Suprapubic skin (tissue), 4 donors: ENCODE data around the gene SENP2.

Experiments used
- POLR2A ChIP-seq, 2 donors: fragments of 450-650 bp; IDR thresholded peaks; one replicate each; pipeline ENCODE4 v1.6.1; 2017; ENCODE audit warnings: antibody characterized with exemption in 2 of 2, mild to moderate bottlenecking in 2 of 2, moderate library complexity in 2 of 2
- POLR2AphosphoS5 ChIP-seq, 3 donors: sonication (generic); formaldehyde crosslinking; IDR thresholded peaks; one replicate each; pipeline ENCODE4 v1.6.1; 2017; ENCODE audit warnings: antibody characterized with exemption in 3 of 3
- TF ChIP-seq, protein P1 (sequence below), 2 donors: fragments of 200-600 bp in 1 of 2; fragments of 450-650 bp in 1 of 2; sonication (generic) in 1 of 2; IDR thresholded peaks; one replicate each; pipeline ENCODE4 v1.5.1; 2016 to 2019; ENCODE audit warnings: antibody characterized with exemption in 2 of 2, mild to moderate bottlenecking in 1 of 2, moderate library complexity in 1 of 2

- TF ChIP-seq POLR2AphosphoS5 (IDR thresholded peaks at IDR 0.05) (no peak), POLR2A (IDR thresholded peaks at IDR 0.05) (no peak)
- TF ChIP-seq, protein P1, sequence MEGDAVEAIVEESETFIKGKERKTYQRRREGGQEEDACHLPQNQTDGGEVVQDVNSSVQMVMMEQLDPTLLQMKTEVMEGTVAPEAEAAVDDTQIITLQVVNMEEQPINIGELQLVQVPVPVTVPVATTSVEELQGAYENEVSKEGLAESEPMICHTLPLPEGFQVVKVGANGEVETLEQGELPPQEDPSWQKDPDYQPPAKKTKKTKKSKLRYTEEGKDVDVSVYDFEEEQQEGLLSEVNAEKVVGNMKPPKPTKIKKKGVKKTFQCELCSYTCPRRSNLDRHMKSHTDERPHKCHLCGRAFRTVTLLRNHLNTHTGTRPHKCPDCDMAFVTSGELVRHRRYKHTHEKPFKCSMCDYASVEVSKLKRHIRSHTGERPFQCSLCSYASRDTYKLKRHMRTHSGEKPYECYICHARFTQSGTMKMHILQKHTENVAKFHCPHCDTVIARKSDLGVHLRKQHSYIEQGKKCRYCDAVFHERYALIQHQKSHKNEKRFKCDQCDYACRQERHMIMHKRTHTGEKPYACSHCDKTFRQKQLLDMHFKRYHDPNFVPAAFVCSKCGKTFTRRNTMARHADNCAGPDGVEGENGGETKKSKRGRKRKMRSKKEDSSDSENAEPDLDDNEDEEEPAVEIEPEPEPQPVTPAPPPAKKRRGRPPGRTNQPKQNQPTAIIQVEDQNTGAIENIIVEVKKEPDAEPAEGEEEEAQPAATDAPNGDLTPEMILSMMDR (IDR thresholded peaks at IDR 0.05), result no peak
These were observed 94.1 kb downstream of the SENP2 start for GRCh38 chr3:185680231-185680630.
